GM21390 (cell line): ENCODE measurements around the gene TSPEAR.

Experiments
- ATAC-seq: cut with Tn5 transposase; IDR thresholded peaks from one replicate; pipeline ENCODE4 v1.9.1; 2021; ENCODE audit not compliant: unreplicated experiment

The TSPEAR gene

GRCh38 chr21:44741921-44742320 is 30.5 kb upstream of the TSPEAR start:
- no peak for ATAC-seq

- ATAC-seq = no peak
Observed at GRCh38 chr21:44740742-44741141, 29.4 kb upstream of the TSPEAR start.

GRCh38 chr21:44739316-44739715 is 27.9 kb upstream of the TSPEAR start:
- no peak for ATAC-seq

GRCh38 chr21:44738621-44739020 is 27.2 kb upstream of the TSPEAR start:
- ATAC-seq = no peak

- no peak for ATAC-seq
Observed at GRCh38 chr21:44737706-44738354, 26.5 kb upstream of the TSPEAR start.

GRCh38 chr21:44736291-44737004 is 25.1 kb upstream of the TSPEAR start:
- ATAC-seq = no peak

GRCh38 chr21:44735821-44736220 is 24.4 kb upstream of the TSPEAR start:
- no peak for ATAC-seq

GRCh38 chr21:44734841-44735240 is 23.5 kb upstream of the TSPEAR start:
- ATAC-seq = no peak

- no peak for ATAC-seq
Observed at GRCh38 chr21:44734026-44734745, 22.8 kb upstream of the TSPEAR start.

- ATAC-seq = no peak
Observed at GRCh38 chr21:44732956-44733355, 21.6 kb upstream of the TSPEAR start.

- no peak for ATAC-seq
Observed at GRCh38 chr21:44732263-44732662, 20.9 kb upstream of the TSPEAR start.

GRCh38 chr21:44730951-44731579 is 19.7 kb upstream of the TSPEAR start:
- no peak for ATAC-seq

GRCh38 chr21:44730028-44730395 is 18.6 kb upstream of the TSPEAR start:
- ATAC-seq = no peak

- ATAC-seq = no peak
Observed at GRCh38 chr21:44729336-44730027, 18.1 kb upstream of the TSPEAR start.

- ATAC-seq = no peak
Observed at GRCh38 chr21:44728716-44729115, 17.3 kb upstream of the TSPEAR start.

GRCh38 chr21:44727757-44728156 is 16.4 kb upstream of the TSPEAR start:
- no peak for ATAC-seq

GRCh38 chr21:44727321-44727720 is 15.9 kb upstream of the TSPEAR start:
- no peak for ATAC-seq

- ATAC-seq = no peak
Observed at GRCh38 chr21:44726826-44727225, 15.5 kb upstream of the TSPEAR start.

- ATAC-seq = no peak
Observed at GRCh38 chr21:44724926-44725325, 13.6 kb upstream of the TSPEAR start.

- no peak for ATAC-seq
Observed at GRCh38 chr21:44724196-44724595, 12.8 kb upstream of the TSPEAR start.
